Type B pancreatic cell (in vitro differentiated cells): ENCODE data around the gene MYO16. TPM values are rescaled to one million over a fixed set of nuclear protein-coding genes. Genes with fewer than 3 reads are reported as not detected.

ENCODE experiments used
- DNase-seq: peaks from one replicate; pipeline ENCODE4 v3.0.0; 2021; ENCODE audit warnings: mixed read lengths; ENCODE audit not compliant: unreplicated experiment; ENCODE audit errors: extremely low spot score
- H3K27ac Mint-ChIP-seq: 2 replicates; pipeline ENCODE4 v1.8.0; 2021; ENCODE audit warnings: mild to moderate bottlenecking, mixed read lengths
- H3K27me3 Mint-ChIP-seq: 2 replicates; pipeline ENCODE4 v1.8.0; 2021; ENCODE audit warnings: mixed read lengths
- H3K36me3 Mint-ChIP-seq: 2 replicates; pipeline ENCODE4 v1.8.0; 2021; ENCODE audit warnings: mixed read lengths
- H3K4me1 Mint-ChIP-seq: one replicate; pipeline ENCODE4 v1.8.0; 2021; ENCODE audit warnings: mixed read lengths; ENCODE audit not compliant: unreplicated experiment
- H3K4me3 Mint-ChIP-seq: 2 replicates; pipeline ENCODE4 v1.8.0; 2021; ENCODE audit warnings: mild to moderate bottlenecking, mixed read lengths
- H3K9me3 Mint-ChIP-seq: 2 replicates; pipeline ENCODE4 v1.8.0; 2021; ENCODE audit warnings: mixed read lengths
- CTCF ChIP-seq: fragments of 200-600 bp; sonication (generic); conservative IDR thresholded peaks from 2 replicates; pipeline ENCODE4 v1.5.0; 2021; ENCODE audit warnings: antibody characterized with exemption, mild to moderate bottlenecking
- total RNA-seq: library from RNA; stranded (reverse); gene quantifications from 2 replicates; pipeline ENCODE4 v1.2.1, GENCODE V29; 2021; ENCODE audit warnings: low replicate concordance

The MYO16 gene
- total RNA-seq, 1 donor from 2014 or later, result 1.5 TPM

- no peaks in the 10 kb centered on the region for H3K36me3 Mint-ChIP-seq
- no peak for TF ChIP-seq CTCF
- no peaks in the 10 kb centered on the region for H3K9me3 Mint-ChIP-seq
- peaks cover 3% of the 10 kb centered on the region for H3K27me3 Mint-ChIP-seq
- no peak overlapping the region for H3K27ac Mint-ChIP-seq
- no peak overlapping the region for H3K4me3 Mint-ChIP-seq
- no peaks in the 10 kb centered on the region for H3K4me1 Mint-ChIP-seq
- DNase-seq, result no peak
Observed at GRCh38 chr13:108690726-108691125, 61.3 kb downstream of the MYO16 start.

- Mint-ChIP-seq H3K36me3 (no peaks in the 10 kb centered on the region), H3K27me3 (no peaks in the 10 kb centered on the region), H3K4me1 (no peaks in the 10 kb centered on the region), H3K27ac (no peak overlapping the region), H3K9me3 (peaks cover 6% of the 10 kb centered on the region), H3K4me3 (no peak overlapping the region)
- no peak for DNase-seq
- no peak for TF ChIP-seq CTCF
Observed at GRCh38 chr13:108700422-108701170, 71.2 kb downstream of the MYO16 start.

GRCh38 chr13:108702171-108702570 is 72.8 kb downstream of the MYO16 start:
- H3K9me3 Mint-ChIP-seq, result peaks cover 6% of the 10 kb centered on the region
- no peaks in the 10 kb centered on the region for H3K36me3 Mint-ChIP-seq
- no peak overlapping the region for H3K27ac Mint-ChIP-seq
- TF ChIP-seq CTCF, result no peak
- no peak overlapping the region for H3K4me3 Mint-ChIP-seq
- no peak for DNase-seq
- H3K4me1 Mint-ChIP-seq, result peaks cover under 1% of the 10 kb centered on the region
- no peaks in the 10 kb centered on the region for H3K27me3 Mint-ChIP-seq

GRCh38 chr13:108705031-108705430 is 75.6 kb downstream of the MYO16 start:
- no peak for DNase-seq
- peaks cover 6% of the 10 kb centered on the region for H3K27me3 Mint-ChIP-seq
- peaks cover 11% of the 10 kb centered on the region for H3K4me1 Mint-ChIP-seq
- TF ChIP-seq CTCF, result no peak
- H3K36me3 Mint-ChIP-seq, result no peaks in the 10 kb centered on the region
- H3K4me3 Mint-ChIP-seq, result no peak overlapping the region
- no peak overlapping the region for H3K27ac Mint-ChIP-seq
- H3K9me3 Mint-ChIP-seq, result peaks cover 6% of the 10 kb centered on the region

- no peaks in the 10 kb centered on the region for H3K9me3 Mint-ChIP-seq
- peak overlapping the region; percentile 21 for H3K4me3 Mint-ChIP-seq
- H3K27ac Mint-ChIP-seq, result no peak overlapping the region
- no peak for DNase-seq
- no peak for TF ChIP-seq CTCF
- peaks cover 11% of the 10 kb centered on the region for H3K4me1 Mint-ChIP-seq
- no peaks in the 10 kb centered on the region for H3K36me3 Mint-ChIP-seq
- H3K27me3 Mint-ChIP-seq, result peaks cover 6% of the 10 kb centered on the region
Observed at GRCh38 chr13:108707584-108707983, 78.2 kb downstream of the MYO16 start.

- Mint-ChIP-seq H3K9me3 (no peaks in the 10 kb centered on the region), H3K36me3 (no peaks in the 10 kb centered on the region), H3K4me1 (peaks cover 11% of the 10 kb centered on the region), H3K27ac (no peak overlapping the region), H3K4me3 (no peak overlapping the region), H3K27me3 (peaks cover 6% of the 10 kb centered on the region)
- TF ChIP-seq CTCF, result no peak
- no peak for DNase-seq
Observed at GRCh38 chr13:108708921-108709320, 79.5 kb downstream of the MYO16 start.
